OCI-LY1 (cell line): ENCODE results near the gene KLF15.

Experiments
- CTCF ChIP-seq: fragments of 200-600 bp; sonication (generic), shearing (Covaris generic); IDR thresholded peaks from 2 replicates; pipeline ENCODE4 v1.5.1; 2017; ENCODE audit warnings: mild to moderate bottlenecking, antibody characterized with exemption, low read length, moderate library complexity, mixed read lengths
- EZH2 ChIP-seq: fragments of 200-600 bp; sonication (generic), shearing (Covaris generic); IDR thresholded peaks from 2 replicates; pipeline ENCODE4 v1.8.0; 2017; ENCODE audit warnings: borderline replicate concordance, mixed run types, mild to moderate bottlenecking, antibody characterized with exemption, low read length, moderate library complexity, mixed read lengths

GRCh38 chr3:126391631-126392030 is 34.4 kb upstream of the KLF15 start:
- TF ChIP-seq CTCF, result no peak
- TF ChIP-seq EZH2, result no peak
